Activated CD4-positive, alpha-beta T cell treated with anti-CD3 and anti-CD28 coated beads, Interleukin-2, amount 10 ng/mL, durations not matched to agents 24 days and 14 days (primary cell): ENCODE results near the gene CDC20B. TPM values are rescaled to one million over a fixed set of nuclear protein-coding genes. Genes with fewer than 3 reads are reported as not detected.

Source experiments
- DNase-seq: peaks from one replicate; pipeline ENCODE4 v3.0.0; 2022
- H3K27ac Mint-ChIP-seq: one replicate; pipeline ENCODE4 v1.8.0; 2022; ENCODE audit warnings: mild to moderate bottlenecking, mixed read lengths
- H3K27me3 Mint-ChIP-seq: one replicate; pipeline ENCODE4 v1.8.0; 2022; ENCODE audit warnings: mixed read lengths
- H3K36me3 Mint-ChIP-seq: one replicate; pipeline ENCODE4 v1.8.0; 2022; ENCODE audit warnings: low read depth, mild to moderate bottlenecking, mixed read lengths
- H3K4me1 Mint-ChIP-seq: one replicate; pipeline ENCODE4 v1.8.0; 2021; ENCODE audit warnings: mixed read lengths
- H3K4me3 Mint-ChIP-seq: one replicate; pipeline ENCODE4 v1.8.0; 2022; ENCODE audit warnings: mild to moderate bottlenecking, moderate library complexity, mixed read lengths
- H3K9me3 Mint-ChIP-seq: one replicate; pipeline ENCODE4 v1.8.0; 2021; ENCODE audit warnings: mixed read lengths
- intact Hi-C: fragments of 100-400 bp; cut with micrococcal nuclease; formaldehyde crosslinking; loops from one replicate; pipeline ENCODE4 v1.15.1; 2023
- total RNA-seq: library from RNA; stranded (reverse); gene quantifications from 2 replicates; pipeline ENCODE4 v1.2.3, GENCODE V29; 2022

The CDC20B gene
- total RNA-seq, 1 donor from 2014 or later = not detected

DNA sequence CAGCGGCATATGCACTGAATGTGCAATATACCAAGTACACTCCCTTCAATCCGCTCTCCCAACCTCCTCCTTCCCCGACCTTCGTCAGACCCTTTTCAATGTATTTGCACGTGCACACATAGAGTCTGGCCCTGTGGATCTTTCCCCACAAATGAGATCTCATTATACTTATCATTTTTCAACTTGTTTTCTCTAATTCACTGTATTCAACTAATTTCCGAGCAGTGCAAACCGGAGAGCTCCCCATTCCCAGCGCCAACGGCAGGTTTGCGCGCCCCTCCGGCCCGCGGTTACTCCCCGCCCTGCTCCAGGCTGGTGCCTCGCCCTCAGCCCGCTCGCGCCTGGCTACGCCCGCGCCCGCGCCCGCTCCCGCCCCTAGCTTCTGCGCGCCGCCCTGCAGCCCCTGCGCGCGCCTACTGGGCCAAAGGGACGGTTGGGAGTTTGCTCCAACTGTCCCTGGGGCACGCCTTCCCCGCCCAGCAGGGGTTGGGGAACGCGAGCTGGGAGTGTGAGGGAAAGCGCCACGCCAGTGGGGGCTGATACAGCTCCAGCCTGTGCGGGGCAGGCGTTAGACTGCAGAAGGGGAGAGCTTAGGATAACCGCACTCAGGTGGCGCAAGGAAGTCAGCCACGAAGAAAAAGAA is 3.3 kb upstream of the CDC20B start:
- no peaks in the 10 kb centered on the region for H3K9me3 Mint-ChIP-seq
- DNase-seq = peak; percentile 81
- peaks cover 29% of the 10 kb centered on the region for H3K4me1 Mint-ChIP-seq
- no peak overlapping the region for H3K27ac Mint-ChIP-seq
- intact Hi-C loops = loop anchor here (5.0 to 10.0 kb wide), 4 partner anchors 239 to 861 kb away; partner anchors contain the start of genes ARL15 and PLPP1
- H3K4me3 Mint-ChIP-seq = peak overlapping the region; percentile 77
- peaks cover 80% of the 10 kb centered on the region for H3K27me3 Mint-ChIP-seq
- H3K36me3 Mint-ChIP-seq = no peaks in the 10 kb centered on the region

DNA sequence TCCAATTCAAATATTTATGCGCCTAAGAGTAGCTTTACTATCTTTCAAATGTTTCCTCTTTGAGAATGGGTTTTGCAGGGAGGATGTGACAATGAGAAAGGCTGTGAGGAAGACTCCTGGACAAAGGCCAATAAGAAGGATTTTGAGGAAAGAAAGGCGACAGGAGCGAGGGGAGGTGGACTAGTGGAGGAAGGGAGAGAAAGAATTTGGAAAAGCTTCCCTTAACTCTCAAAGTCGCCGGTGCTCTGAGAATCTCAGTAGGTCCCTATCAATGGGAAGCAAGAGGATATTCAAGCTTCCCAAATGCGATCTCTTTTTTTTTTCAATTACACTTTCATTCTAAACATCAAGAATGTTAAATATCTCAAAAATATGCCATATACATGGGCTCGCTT is 2.8 kb upstream of the CDC20B start:
- no peak for DNase-seq
- intact Hi-C loops = loop anchor here (5.0 to 10.0 kb wide), 4 partner anchors 239 to 861 kb away; partner anchors contain the start of genes ARL15 and PLPP1
- Mint-ChIP-seq H3K27me3 (peaks cover 78% of the 10 kb centered on the region), H3K9me3 (no peaks in the 10 kb centered on the region), H3K27ac (no peak overlapping the region), H3K4me3 (peak overlapping the region; percentile 77), H3K36me3 (no peaks in the 10 kb centered on the region), H3K4me1 (peaks cover 29% of the 10 kb centered on the region)

DNA sequence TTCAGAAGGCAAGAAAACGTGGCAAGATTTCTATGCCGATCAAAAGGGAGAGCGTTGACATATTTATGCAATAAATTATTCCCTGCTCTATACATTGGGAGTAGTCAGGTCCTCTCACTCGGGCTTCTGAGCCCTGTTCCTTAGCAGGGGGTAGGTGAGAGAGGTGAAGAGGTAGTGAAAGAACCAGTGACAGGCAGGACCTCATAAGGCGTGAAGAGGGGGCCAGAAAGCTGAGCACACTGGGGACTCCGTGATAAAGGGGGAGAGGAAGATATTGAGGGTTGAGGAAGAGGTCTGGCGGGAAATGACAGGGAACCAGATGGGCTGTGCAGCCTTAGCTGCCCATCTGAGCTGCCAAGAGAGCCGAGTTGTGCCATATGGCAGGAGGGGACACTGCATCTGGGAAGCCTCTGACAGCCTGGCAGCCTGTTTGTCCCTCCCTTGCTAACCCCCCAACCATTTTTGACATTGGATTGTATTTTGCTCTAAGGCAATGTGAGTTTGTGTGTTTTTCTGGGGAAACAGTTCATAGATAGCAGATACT is 782 bp upstream of the CDC20B start:
- H3K36me3 Mint-ChIP-seq = no peaks in the 10 kb centered on the region
- peaks cover 33% of the 10 kb centered on the region for H3K4me1 Mint-ChIP-seq

DNA sequence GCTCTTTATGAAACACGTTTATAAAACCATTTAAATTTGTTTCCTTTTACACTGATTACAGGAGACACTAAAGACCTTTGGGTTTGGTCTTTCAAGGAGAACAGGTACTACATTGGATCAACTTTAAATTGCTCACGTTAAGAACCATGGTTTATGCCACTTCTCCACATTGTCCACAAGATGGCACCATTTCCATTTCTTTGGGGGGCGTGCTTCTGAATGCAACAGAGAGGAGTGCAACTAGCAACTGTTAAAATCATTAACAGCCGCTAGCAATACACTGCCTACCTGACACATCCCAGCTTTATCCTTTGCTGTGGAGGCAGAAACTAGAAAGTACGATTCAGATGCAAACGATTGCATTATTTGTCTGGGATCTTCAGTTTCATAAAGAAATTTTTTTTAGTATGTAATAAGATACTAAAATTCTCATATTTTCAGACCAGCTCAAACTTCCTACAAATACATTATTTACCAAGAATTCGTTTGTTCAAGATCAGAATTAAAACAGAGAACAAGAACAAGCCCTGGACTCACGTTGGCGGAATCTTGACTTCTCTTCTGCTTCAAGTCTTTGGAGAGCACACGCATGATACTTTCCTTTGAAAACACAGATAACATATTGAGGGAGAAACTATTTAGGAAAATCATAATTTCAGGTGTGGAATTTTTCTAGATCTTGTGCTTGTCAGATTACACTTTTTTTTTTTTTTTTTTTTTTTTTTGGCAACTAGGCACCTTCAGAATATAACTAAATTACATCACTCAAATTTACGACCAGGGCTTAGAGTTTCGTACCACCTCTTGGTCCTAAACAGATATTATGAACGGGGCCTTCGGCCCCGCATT is 702 bp downstream of the CDC20B start:
- H3K27me3 Mint-ChIP-seq = peaks cover 72% of the 10 kb centered on the region
- intact Hi-C loops = loop anchor here (1.0 to 10.0 kb wide), 5 partner anchors 135 to 857 kb away; partner anchors contain the start of genes ARL15, DHX29 and MTREX
- no peaks in the 10 kb centered on the region for H3K36me3 Mint-ChIP-seq
- no peaks in the 10 kb centered on the region for H3K9me3 Mint-ChIP-seq
- H3K27ac Mint-ChIP-seq = no peak overlapping the region
- H3K4me1 Mint-ChIP-seq = peaks cover 33% of the 10 kb centered on the region
- H3K4me3 Mint-ChIP-seq = peak overlapping the region; percentile 86
- DNase-seq = peak; percentile 91

More for the DNA sequence above, 782 bp upstream of the CDC20B start:
- peak overlapping the region; percentile 25 for H3K27ac Mint-ChIP-seq
- no peak for DNase-seq
- H3K27me3 Mint-ChIP-seq = peaks cover 70% of the 10 kb centered on the region
- H3K9me3 Mint-ChIP-seq = no peaks in the 10 kb centered on the region
- peak overlapping the region; percentile 83 for H3K4me3 Mint-ChIP-seq
- intact Hi-C loops = loop anchor here (1.0 to 10.0 kb wide), 5 partner anchors 60 to 859 kb away; partner anchors contain the start of genes ARL15 and CCNO

DNA sequence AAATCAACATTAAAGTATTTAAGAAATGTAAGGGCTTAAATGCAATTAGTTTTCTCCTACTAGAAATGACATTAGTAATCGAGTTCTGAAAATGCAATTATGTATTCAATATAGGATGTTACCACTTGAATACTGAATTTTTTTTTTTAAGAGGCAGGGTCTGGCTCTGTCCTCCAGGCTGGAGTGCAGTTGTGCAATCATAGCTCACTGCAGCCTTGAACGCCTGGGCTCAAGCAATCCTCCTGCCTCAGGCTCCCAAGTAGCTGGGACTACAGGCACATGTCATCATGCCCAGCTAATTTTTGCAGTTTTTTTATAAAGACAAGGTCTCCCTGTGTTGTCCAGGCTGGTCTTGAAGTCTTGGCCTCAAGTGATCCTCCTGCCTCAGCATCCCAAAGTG is 1.5 kb downstream of the CDC20B start:
- DNase-seq = no peak
- Mint-ChIP-seq H3K27me3 (peaks cover 71% of the 10 kb centered on the region), H3K4me3 (no peak overlapping the region), H3K9me3 (no peaks in the 10 kb centered on the region), H3K36me3 (no peaks in the 10 kb centered on the region), H3K4me1 (peaks cover 27% of the 10 kb centered on the region), H3K27ac (no peak overlapping the region)
- intact Hi-C loops = loop anchor here (10.0 kb wide), 3 partner anchors 243 to 857 kb away; partner anchors contain the start of gene ARL15

DNA sequence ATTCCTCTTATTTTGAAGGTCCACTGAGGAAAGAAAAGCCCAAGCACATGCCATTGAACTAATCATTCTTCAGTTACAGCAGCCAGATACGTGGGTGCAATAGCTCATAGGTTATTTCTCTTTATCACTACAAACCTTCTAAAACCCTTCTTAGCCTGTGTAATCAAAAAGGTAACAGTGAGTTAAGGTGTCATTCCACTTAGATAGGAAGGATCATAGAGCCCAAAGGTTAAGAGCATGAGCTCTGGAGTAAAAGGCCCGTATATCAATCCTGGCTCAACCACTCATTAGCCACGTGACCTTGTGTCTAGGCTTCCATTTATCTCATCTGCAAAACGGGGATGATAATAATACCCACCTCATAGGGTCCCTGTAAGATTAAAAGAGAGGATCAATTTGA is 10.3 kb downstream of the CDC20B start:
- peaks cover 66% of the 10 kb centered on the region for H3K27me3 Mint-ChIP-seq

DNA sequence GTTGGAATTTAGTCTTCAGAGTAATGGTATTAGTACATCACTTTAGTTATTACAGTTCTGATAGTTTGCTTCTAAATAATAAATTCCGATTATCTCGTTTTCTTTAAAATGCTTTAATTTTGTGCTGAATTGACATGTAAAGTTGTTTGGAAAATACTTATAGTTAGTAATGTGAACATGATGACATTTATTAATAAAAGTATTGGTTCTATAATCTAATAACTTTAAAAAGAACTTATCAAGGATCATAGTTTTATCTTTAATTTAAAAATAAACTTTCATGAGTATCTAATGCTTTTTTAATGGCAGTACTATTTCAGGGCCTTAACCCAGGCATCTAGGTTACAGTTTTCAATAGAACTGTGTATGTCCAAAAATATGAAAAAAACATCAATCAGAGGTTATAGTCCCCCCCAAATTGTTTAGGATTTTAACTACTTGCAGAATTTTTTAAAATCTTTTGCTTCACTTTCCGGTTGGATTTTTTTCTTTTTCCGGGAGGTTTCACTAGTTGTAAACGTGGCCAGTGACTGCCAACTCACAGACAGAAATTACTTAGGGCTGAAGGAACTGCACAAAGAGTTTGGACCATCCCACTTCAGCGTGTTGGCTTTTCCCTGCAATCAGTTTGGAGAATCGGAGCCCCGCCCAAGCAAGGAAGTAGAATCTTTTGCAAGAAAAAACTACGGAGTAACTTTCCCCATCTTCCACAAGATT is 12.3 kb downstream of the CDC20B start:
- H3K4me3 Mint-ChIP-seq = no peak overlapping the region
- H3K36me3 Mint-ChIP-seq = no peaks in the 10 kb centered on the region
- H3K4me1 Mint-ChIP-seq = no peaks in the 10 kb centered on the region
- H3K27me3 Mint-ChIP-seq = peaks cover 60% of the 10 kb centered on the region
- H3K27ac Mint-ChIP-seq = no peak overlapping the region
- H3K9me3 Mint-ChIP-seq = no peaks in the 10 kb centered on the region
- no peak for DNase-seq
- intact Hi-C loops = no loop called here

More for the DNA sequence above, 10.3 kb downstream of the CDC20B start:
- no peak overlapping the region for H3K4me3 Mint-ChIP-seq
- no peaks in the 10 kb centered on the region for H3K4me1 Mint-ChIP-seq
- intact Hi-C loops = no loop called here
- H3K36me3 Mint-ChIP-seq = no peaks in the 10 kb centered on the region
- no peaks in the 10 kb centered on the region for H3K9me3 Mint-ChIP-seq
- no peak overlapping the region for H3K27ac Mint-ChIP-seq
- peak; percentile 27 for DNase-seq

DNA sequence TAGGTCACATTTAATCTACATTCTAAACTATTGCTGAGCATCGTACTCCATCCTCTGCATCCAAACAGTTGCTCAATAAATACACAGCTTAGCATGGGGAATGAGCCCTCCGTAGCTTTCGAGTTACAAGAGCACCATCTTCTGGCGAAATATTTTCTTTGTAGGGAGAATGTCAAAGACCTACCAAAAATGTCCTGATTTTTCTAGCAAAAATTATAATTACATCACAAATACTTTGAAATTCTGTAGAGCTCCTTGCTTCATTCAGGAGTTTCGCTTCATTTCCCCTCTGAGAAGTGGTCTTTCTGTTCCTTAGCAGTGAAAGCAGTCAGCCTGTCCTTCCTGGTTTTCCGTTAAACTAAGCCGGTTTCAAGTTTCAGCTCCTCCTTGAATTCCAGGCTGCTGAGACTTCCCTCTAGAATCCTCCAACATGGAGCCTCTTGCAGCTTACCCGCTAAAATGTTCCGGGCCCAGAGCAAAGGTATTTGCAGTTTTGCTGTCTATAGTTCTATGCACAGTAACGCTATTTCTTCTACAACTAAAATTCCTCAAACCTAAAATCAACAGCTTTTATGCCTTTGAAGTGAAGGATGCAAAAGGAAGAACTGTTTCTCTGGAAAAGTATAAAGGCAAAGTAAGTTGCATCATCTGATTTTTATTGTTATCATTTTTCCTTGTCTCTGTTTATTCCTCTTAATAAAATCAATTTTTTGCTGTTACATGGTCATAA is 13.0 kb downstream of the CDC20B start, which contains the start of gene GPX8:
Gene GPX8, plus strand, starts transcription at position 409 of the 730 bp plus-strand sequence. Its CDS starts 22 bp downstream, at position 431.
- no peak within 1 kb of the TSS for H3K4me3 Mint-ChIP-seq
- H3K36me3 Mint-ChIP-seq = no peaks in the 10 kb centered on the region
- H3K4me1 Mint-ChIP-seq = no peaks in the 10 kb centered on the region
- no peaks in the 10 kb centered on the region for H3K9me3 Mint-ChIP-seq
- no peak within 1 kb of the TSS for H3K27ac Mint-ChIP-seq
- peaks cover 60% of the 10 kb centered on the region for H3K27me3 Mint-ChIP-seq
- intact Hi-C loops = loop anchor here (1.0 kb wide), 2 partner anchors 254 to 643 kb away; partner anchors contain the start of gene SNX18
- peak; percentile 83 for DNase-seq

DNA sequence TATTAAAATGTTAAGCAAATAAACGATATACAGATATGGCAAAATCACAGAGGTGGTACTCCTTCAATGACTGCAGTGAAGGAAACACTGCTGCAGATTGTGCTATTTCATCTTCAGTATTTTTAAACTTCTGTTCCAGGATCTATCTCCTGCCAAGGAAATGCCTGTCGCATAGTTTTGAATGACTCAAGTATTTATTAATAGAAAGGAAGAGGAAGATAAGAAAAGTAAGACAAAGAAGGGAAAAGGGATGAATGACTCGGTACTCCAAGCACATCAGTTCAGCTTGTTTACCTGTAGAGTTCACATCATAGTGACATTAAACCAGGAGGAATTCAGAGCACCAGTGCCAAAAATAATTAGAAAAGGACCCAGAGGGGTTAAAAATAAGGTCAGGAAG is 18.1 kb downstream of the CDC20B start:
- H3K4me1 Mint-ChIP-seq = no peaks in the 10 kb centered on the region
- H3K4me3 Mint-ChIP-seq = no peak overlapping the region
- peaks cover 67% of the 10 kb centered on the region for H3K27me3 Mint-ChIP-seq
- no peak overlapping the region for H3K27ac Mint-ChIP-seq
- intact Hi-C loops = no loop called here
- no peaks in the 10 kb centered on the region for H3K36me3 Mint-ChIP-seq
- no peak for DNase-seq
- no peaks in the 10 kb centered on the region for H3K9me3 Mint-ChIP-seq

DNA sequence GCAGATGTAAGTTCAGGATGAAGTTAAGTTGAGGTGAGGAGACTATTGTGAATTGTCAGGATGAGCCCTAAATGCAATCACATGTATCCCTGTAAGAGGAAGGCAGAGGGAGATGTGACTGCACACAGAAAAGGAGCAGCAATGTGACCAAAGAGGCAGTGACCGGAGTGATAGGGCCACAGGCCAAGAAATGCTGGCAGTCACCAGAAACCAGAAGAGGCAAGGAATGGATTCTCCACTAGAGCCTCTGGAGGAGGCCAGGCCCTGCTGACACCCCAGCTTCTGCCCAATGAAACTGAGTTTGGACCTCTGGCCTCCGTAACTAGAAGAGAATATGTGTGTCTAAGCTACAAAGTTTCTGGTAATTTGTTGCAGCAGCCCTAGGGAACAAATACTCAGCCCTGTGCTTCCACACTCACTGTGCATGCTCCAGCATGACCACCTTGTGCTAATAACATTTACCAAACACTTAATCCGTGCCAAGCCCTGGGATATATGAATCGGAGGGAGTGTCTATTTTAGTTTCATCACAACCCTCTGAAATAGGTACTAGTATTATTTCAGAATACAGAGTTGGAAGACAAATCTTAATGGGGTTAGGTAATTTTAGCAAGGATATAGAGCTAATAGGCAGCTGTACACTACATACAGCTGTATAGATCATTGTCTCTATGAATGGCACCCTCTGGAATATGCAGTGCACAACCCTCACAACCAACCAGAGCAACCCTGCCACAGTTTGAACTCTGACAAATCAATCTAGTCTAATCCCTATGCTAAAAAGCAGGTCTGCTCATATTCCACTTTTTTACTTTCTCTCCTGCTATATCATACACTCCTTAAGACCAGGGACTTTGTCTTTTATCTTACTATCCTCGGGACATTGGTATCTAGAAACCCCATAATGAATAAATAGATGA is 20.8 kb downstream of the CDC20B start:
- DNase-seq = no peak
- Mint-ChIP-seq H3K9me3 (no peaks in the 10 kb centered on the region), H3K36me3 (no peaks in the 10 kb centered on the region), H3K27ac (no peak overlapping the region), H3K27me3 (peaks cover 74% of the 10 kb centered on the region), H3K4me1 (no peaks in the 10 kb centered on the region), H3K4me3 (no peak overlapping the region)
- intact Hi-C loops = no loop called here

DNA sequence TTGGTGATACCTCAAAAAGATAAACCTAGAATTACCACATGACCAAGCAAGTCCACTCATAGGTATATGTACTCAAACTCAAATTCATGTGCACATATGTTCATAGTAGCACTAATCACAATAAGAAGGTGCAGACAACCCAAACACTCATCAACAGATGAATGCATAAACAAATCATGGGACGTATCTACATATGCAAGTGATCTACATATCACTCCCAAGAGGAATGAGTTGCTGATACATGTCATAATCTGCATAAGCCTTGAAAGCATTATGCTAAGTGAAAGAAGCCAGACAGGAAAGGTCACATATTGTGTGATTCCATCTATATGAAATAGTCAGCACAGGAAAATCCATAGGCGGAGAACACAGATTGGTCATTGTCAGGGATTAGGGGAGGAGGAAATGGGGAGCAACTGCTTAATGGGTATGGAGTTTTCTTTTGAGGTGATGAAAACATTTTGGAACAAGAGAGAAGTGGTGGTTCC is 23.6 kb downstream of the CDC20B start:
- DNase-seq = no peak
- peaks cover 17% of the 10 kb centered on the region for H3K4me1 Mint-ChIP-seq
- peaks cover 3% of the 10 kb centered on the region for H3K36me3 Mint-ChIP-seq
- no peak overlapping the region for H3K4me3 Mint-ChIP-seq
- H3K9me3 Mint-ChIP-seq = no peaks in the 10 kb centered on the region
- no peak overlapping the region for H3K27ac Mint-ChIP-seq
- intact Hi-C loops = loop anchor here (10.0 kb wide), 1 partner anchor 635 kb away; the partner anchor contains the start of gene SNX18
- peaks cover 63% of the 10 kb centered on the region for H3K27me3 Mint-ChIP-seq
